ENCODE results near the gene EEF2KMT.

Gene EEF2KMT

GRCh38 chr16:5040451-5040850 is 57.1 kb downstream of the EEF2KMT start:
- no peak for DNase-seq

GRCh38 chr16:5036228-5037156 is 61.1 kb downstream of the EEF2KMT start:
- no peak for DNase-seq

GRCh38 chr16:5035909-5036227 is 61.7 kb downstream of the EEF2KMT start:
- DNase-seq, result no peak
